Right atrium auricular region (tissue), 2 donors: ENCODE data around the gene FAM98B. TPM values are rescaled to one million over a fixed set of nuclear protein-coding genes. Genes with fewer than 3 reads are reported as not detected.

Experiments
- DNase-seq: peaks from one replicate; pipeline ENCODE4 v3.0.0-alpha.2; 2019; ENCODE audit warnings: low spot score
- H3K27ac ChIP-seq, 2 donors: fragments of 200-600 bp; sonication (generic); 1 replicate in 1 of 2; 2 replicates in 1 of 2; pipeline ENCODE4 v1.5.1; 2016 to 2019
- H3K27me3 ChIP-seq, 2 donors: fragments of 200-600 bp; sonication (generic); one replicate each; pipeline versions ENCODE4 v1.5.1 to v1.6.0; 2017 to 2019
- H3K36me3 ChIP-seq: fragments of 200-600 bp; sonication (generic); one replicate; pipeline ENCODE4 v1.5.1; 2016
- H3K4me1 ChIP-seq, 2 donors: fragments of 200-600 bp; sonication (generic); one replicate each; pipeline versions ENCODE4 v1.5.1 to v1.6.0; 2017 to 2019
- H3K4me3 ChIP-seq, 2 donors: fragments of 200-600 bp; sonication (generic); 1 replicate in 1 of 2; 2 replicates in 1 of 2; pipeline ENCODE4 v1.5.1; 2017 to 2019; ENCODE audit warnings: mild to moderate bottlenecking in 1 of 2, moderate library complexity in 1 of 2
- H3K9me3 ChIP-seq, 2 donors: fragments of 200-600 bp; sonication (generic); one replicate each; pipeline ENCODE4 v1.5.1; 2019
- total RNA-seq, 2 donors: library from RNA; depleted of rRNA; stranded (reverse); fragments of >200 nt; gene quantifications; one replicate each; pipeline ENCODE4 v1.1.0, GENCODE V29; 2016
- TF ChIP-seq, protein P1 (sequence below), 2 donors: fragments of 200-600 bp; sonication (generic); IDR thresholded peaks; one replicate each; pipeline ENCODE4 v1.5.1; 2019; ENCODE audit warnings: antibody characterized with exemption in 2 of 2

The FAM98B gene
- total RNA-seq, 2 donors from 2014 or later, result 9.8 to 13.4 TPM

- TF ChIP-seq, protein P1, sequence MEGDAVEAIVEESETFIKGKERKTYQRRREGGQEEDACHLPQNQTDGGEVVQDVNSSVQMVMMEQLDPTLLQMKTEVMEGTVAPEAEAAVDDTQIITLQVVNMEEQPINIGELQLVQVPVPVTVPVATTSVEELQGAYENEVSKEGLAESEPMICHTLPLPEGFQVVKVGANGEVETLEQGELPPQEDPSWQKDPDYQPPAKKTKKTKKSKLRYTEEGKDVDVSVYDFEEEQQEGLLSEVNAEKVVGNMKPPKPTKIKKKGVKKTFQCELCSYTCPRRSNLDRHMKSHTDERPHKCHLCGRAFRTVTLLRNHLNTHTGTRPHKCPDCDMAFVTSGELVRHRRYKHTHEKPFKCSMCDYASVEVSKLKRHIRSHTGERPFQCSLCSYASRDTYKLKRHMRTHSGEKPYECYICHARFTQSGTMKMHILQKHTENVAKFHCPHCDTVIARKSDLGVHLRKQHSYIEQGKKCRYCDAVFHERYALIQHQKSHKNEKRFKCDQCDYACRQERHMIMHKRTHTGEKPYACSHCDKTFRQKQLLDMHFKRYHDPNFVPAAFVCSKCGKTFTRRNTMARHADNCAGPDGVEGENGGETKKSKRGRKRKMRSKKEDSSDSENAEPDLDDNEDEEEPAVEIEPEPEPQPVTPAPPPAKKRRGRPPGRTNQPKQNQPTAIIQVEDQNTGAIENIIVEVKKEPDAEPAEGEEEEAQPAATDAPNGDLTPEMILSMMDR (IDR thresholded peaks at IDR 0.05), result no peak
- Histone ChIP-seq H3K36me3 (no peaks in the 10 kb centered on the region), H3K27ac (no peak overlapping the region), H3K27me3 (no peaks in the 10 kb centered on the region), H3K9me3 (no peaks in the 10 kb centered on the region), H3K4me3 (no peak overlapping the region), H3K4me1 (peaks cover 0 to 15% of the 10 kb centered on the region in 2 donors)
- no peak for DNase-seq
Measured at GRCh38 chr15:38531509-38531908, 77.6 kb downstream of the FAM98B start.

- Histone ChIP-seq H3K36me3 (no peaks in the 10 kb centered on the region), H3K27me3 (no peaks in the 10 kb centered on the region)
- TF ChIP-seq, protein P1 (IDR thresholded peaks at IDR 0.05), result no peak
Measured at GRCh38 chr15:38532728-38533127, 78.8 kb downstream of the FAM98B start.

DNA sequence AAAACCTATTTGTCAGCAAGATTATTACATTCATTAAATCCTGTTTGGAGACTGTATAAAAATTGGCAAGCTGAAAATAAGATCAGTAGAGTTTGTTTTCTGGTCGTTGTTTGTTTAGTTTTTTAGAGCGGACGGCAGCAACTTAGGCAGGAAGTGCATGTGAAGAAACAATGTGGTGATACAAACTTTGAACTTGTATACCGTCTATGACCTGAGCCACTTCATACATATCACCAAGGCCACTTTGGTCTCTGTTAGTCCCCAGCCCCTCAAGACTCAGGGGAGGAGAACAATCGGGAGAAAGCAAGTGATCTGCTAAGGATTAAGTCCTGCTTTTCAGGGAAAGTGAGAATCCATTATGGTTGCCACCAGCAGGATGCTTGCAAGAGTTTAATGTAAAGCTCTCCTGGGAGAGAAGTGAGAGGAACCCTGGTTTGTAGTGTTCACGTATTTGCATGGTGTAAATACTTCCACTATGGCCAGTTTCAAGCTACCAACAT lies 79.5 kb downstream of the FAM98B start:
- no peak overlapping the region for H3K4me3 ChIP-seq
- H3K9me3 ChIP-seq, result no peaks in the 10 kb centered on the region
- peaks cover 0 to 15% of the 10 kb centered on the region in 2 donors for H3K4me1 ChIP-seq
- H3K27me3 ChIP-seq, result no peaks in the 10 kb centered on the region
- H3K36me3 ChIP-seq, result no peaks in the 10 kb centered on the region
- H3K27ac ChIP-seq, result no peak overlapping the region
- DNase-seq, result no peak
- TF ChIP-seq, protein P1 (IDR thresholded peaks at IDR 0.05), result no peak

More at GRCh38 chr15:38532728-38533127, 78.8 kb downstream of the FAM98B start:
- Histone ChIP-seq H3K4me1 (peaks cover 0 to 15% of the 10 kb centered on the region in 2 donors), H3K27ac (no peak overlapping the region), H3K9me3 (no peaks in the 10 kb centered on the region), H3K4me3 (no peak overlapping the region)
- DNase-seq, result no peak

GRCh38 chr15:38533926-38534325 lies 80.0 kb downstream of the FAM98B start:
- no peaks in the 10 kb centered on the region for H3K9me3 ChIP-seq
- TF ChIP-seq, protein P1 (IDR thresholded peaks at IDR 0.05), result no peak

DNA sequence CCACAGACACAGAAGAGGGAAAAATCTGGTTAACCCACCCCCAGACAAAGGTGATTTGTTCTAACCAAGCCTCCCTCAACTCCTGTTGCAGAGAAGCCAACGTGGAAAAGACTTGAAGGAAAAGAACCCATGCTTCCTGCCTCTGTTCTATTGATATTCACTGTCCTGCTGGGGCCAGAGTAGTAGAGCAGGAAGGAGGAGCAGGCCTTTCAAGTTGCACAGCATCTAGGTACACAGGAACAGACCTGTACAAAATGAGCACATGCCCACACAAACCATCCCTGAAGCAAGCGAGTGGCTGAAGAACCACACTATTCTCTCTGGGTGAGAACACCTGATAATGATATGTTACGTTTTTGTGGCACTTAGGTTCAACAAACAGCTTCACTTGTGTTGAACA lies 80.8 kb downstream of the FAM98B start:
- H3K27me3 ChIP-seq, result no peaks in the 10 kb centered on the region
- no peaks in the 10 kb centered on the region for H3K36me3 ChIP-seq
- H3K4me3 ChIP-seq, result no peak overlapping the region
- H3K27ac ChIP-seq, result no peak overlapping the region
- TF ChIP-seq, protein P1 (IDR thresholded peaks at IDR 0.05), result no peak
- peaks cover 0 to 15% of the 10 kb centered on the region in 2 donors for H3K4me1 ChIP-seq
- H3K9me3 ChIP-seq, result no peaks in the 10 kb centered on the region
- no peak for DNase-seq

More at GRCh38 chr15:38533926-38534325, 80.0 kb downstream of the FAM98B start:
- Histone ChIP-seq H3K36me3 (no peaks in the 10 kb centered on the region), H3K4me3 (no peak overlapping the region), H3K27ac (no peak overlapping the region), H3K27me3 (no peaks in the 10 kb centered on the region), H3K4me1 (peaks cover 0 to 15% of the 10 kb centered on the region in 2 donors)
- no peak for DNase-seq
